Raji (cell line): ENCODE measurements around the gene CNGA4.

Experiments
- POLR2A ChIP-seq: IDR thresholded peaks from 2 replicates; pipeline ENCODE4 v1.6.1; 2011; ENCODE audit warnings: low read depth, low read length, control low read depth; ENCODE audit not compliant: insufficient read depth

The CNGA4 gene

GRCh38 chr11:6283453-6284023 is 44.6 kb downstream of the CNGA4 start:
- TF ChIP-seq POLR2A: no peak

GRCh38 chr11:6284250-6284649 is 45.4 kb downstream of the CNGA4 start:
- TF ChIP-seq POLR2A: no peak

- TF ChIP-seq POLR2A: no peak
These were observed 46.1 kb downstream of the CNGA4 start for GRCh38 chr11:6285019-6285418.
